Esophagus (tissue), 2 donors: ENCODE data around the gene RIMBP3B. TPM values are rescaled to one million over a fixed set of nuclear protein-coding genes. Genes with fewer than 3 reads are reported as not detected.
"Not testable (repeated sequence)": the region's sequence is repeated elsewhere in the genome, so short reads cannot be mapped to it uniquely, and the experiment has no call there.

Source experiments
- H3K27ac ChIP-seq, 2 donors: one replicate each; pipeline ENCODE4 v1.5.1; 2013; ENCODE audit warnings: low read depth in 2 of 2, mild to moderate bottlenecking in 2 of 2, inconsistent platforms in 1 of 2, low read length in 1 of 2, moderate library complexity in 1 of 2
- H3K27me3 ChIP-seq, 2 donors: one replicate each; pipeline ENCODE4 v1.6.1; 2013; ENCODE audit warnings: low read length in 2 of 2, control low read depth in 1 of 2, mild to moderate bottlenecking in 1 of 2; ENCODE audit not compliant: insufficient read depth in 2 of 2, control insufficient read depth in 1 of 2
- H3K36me3 ChIP-seq, 2 donors: one replicate each; pipeline ENCODE4 v1.6.1; 2013; ENCODE audit warnings: low read length in 1 of 2; ENCODE audit not compliant: control insufficient read depth in 2 of 2, insufficient read depth in 2 of 2
- H3K4me1 ChIP-seq, 2 donors: one replicate each; pipeline ENCODE4 v1.6.1; 2013; ENCODE audit warnings: low read length in 1 of 2; ENCODE audit not compliant: control insufficient read depth in 2 of 2, insufficient read depth in 2 of 2
- H3K4me3 ChIP-seq, 2 donors: one replicate each; pipeline ENCODE4 v1.5.1; 2013; ENCODE audit warnings: low read length in 2 of 2, mild to moderate bottlenecking in 2 of 2, low read depth in 1 of 2, moderate library complexity in 1 of 2
- H3K9me3 ChIP-seq, 2 donors: one replicate each; pipeline ENCODE4 v1.6.1; 2013; ENCODE audit warnings: mild to moderate bottlenecking in 2 of 2, low read depth in 1 of 2, low read length in 1 of 2, moderate library complexity in 1 of 2; ENCODE audit not compliant: control insufficient read depth in 2 of 2, insufficient read depth in 1 of 2
- WGBS, 2 donors: extraction: QIAGEN DNeasy Blood & Tissue Kit; methylation state at CpG; one replicate each; pipeline ENCODE4 v1.1.7; 2013; 5-methylcytosine and 5-hydroxymethylcytosine counted together
- polyA plus RNA-seq, 2 donors: library from polyadenylated mRNA; stranded (reverse); fragments of 200-250 nt; gene quantifications; one replicate each; pipeline ENCODE4 v1.2.3, GENCODE V29; 2013
- donor health status: healthy with polysubstance abuse.
- donor health status: Bipolar disorder and iron deficiency.

RIMBP3B gene
- polyA plus RNA-seq, 2 donors: 0.01 TPM; not detected in 1

GRCh38 chr22:21438013-21438412 is 54.5 kb downstream of the RIMBP3B start:
- WGBS, 2 donors: 82 to 90% methylated on average over 4 of the region's 6 CpGs
- H3K36me3 ChIP-seq, H3K9me3 ChIP-seq, H3K27ac ChIP-seq, H3K4me3 ChIP-seq, H3K4me1 ChIP-seq, H3K27me3 ChIP-seq: not testable (repeated sequence)

Other genes with a start within 250 kb of the RIMBP3B start
- gene HIC2, start 33.6 kb downstream of the RIMBP3B start, polyA plus RNA-seq: 1 to 10 TPM; 1.6 to 2.2 TPM
- gene TMEM191C, start 83.6 kb downstream of the RIMBP3B start, polyA plus RNA-seq: 1 to 10 TPM; 3.2 to 3.9 TPM
- under 1 TPM; 0.01 to 0.02 TPM for gene RIMBP3C, start 167.7 kb downstream of the RIMBP3B start, polyA plus RNA-seq
- 10 to 100 TPM; 48.4 to 49.1 TPM for gene UBE2L3, start 184.0 kb downstream of the RIMBP3B start, polyA plus RNA-seq
- 10 to 100 TPM; 28.5 to 31.4 TPM for gene YDJC, start 246.3 kb downstream of the RIMBP3B start, polyA plus RNA-seq
- under 1 TPM; 0.25 to 0.61 TPM for gene CCDC116, start 249.0 kb downstream of the RIMBP3B start, polyA plus RNA-seq